Right cardiac atrium (tissue), 5 donors: Measurements from ENCODE around the gene LGR5. TPM values are rescaled to one million over a fixed set of nuclear protein-coding genes. Genes with fewer than 3 reads are reported as not detected.
A peak's percentile ranks its signal among the peaks of the same experiment; 100 is the strongest.

Source experiments
- ATAC-seq, 2 donors: fragments of 200-7000 bp; cut with Tn5 transposase; one replicate each; pipeline versions ENCODE4 v1.8.0 to v1.9.1; 2020; ENCODE audit warnings: moderate library complexity in 2 of 2, mild to moderate bottlenecking in 1 of 2
- DNase-seq, 3 donors: peaks; one replicate each; pipeline ENCODE4 v3.0.0-alpha.2; 2020
- H3K27ac ChIP-seq: one replicate; pipeline ENCODE4 v1.5.1; 2013; ENCODE audit warnings: mild to moderate bottlenecking, low read length, control low read depth, moderate library complexity
- H3K27me3 ChIP-seq: one replicate; pipeline ENCODE4 v1.6.1; 2013; ENCODE audit not compliant: control insufficient read depth, insufficient read depth
- H3K4me1 ChIP-seq: one replicate; pipeline ENCODE4 v1.6.1; 2013; ENCODE audit warnings: low read length; ENCODE audit not compliant: control insufficient read depth, insufficient read depth
- H3K4me3 ChIP-seq: one replicate; pipeline ENCODE4 v1.5.1; 2013; ENCODE audit warnings: low read length, control low read depth
- H3K9me3 ChIP-seq: one replicate; pipeline ENCODE4 v1.6.1; 2013; ENCODE audit warnings: low read length; ENCODE audit not compliant: control insufficient read depth
- WGBS: extraction: QIAGEN DNeasy Blood & Tissue Kit; methylation state at CpG from one replicate; pipeline ENCODE4 v1.1.7; 2013; 5-methylcytosine and 5-hydroxymethylcytosine counted together
- intact Hi-C, 4 donors: fragments of 100-400 bp; cut with DNase I; formaldehyde crosslinking; loops; one replicate each; pipeline versions ENCODE4 v1.11.0 to v1.14.0; 2022 to 2023
- polyA plus RNA-seq: library from polyadenylated mRNA; stranded (reverse); fragments of 200-250 nt; gene quantifications from one replicate; pipeline ENCODE4 v1.2.3, GENCODE V29; 2013
- total RNA-seq, 4 donors: library from RNA; stranded (reverse); fragmentation: NEBNext Ultra II Directional; extraction: Animal tissue kit (Norgen Biotek cat#: 25700); gene quantifications; one replicate each; pipeline ENCODE4 v1.2.1, GENCODE V29; 2021
- donor health status: healthy with polysubstance abuse.
- donor health status: DM: no; HTN: yes; CAD: no.
- donor health status: DM: no; HTN: no; CAD: no.
- donor health status: DM: no; HTN: yes; CAD: no; lungs with severe emphysema.
- donor health status: DM: yes; HTN: yes; CAD: no.

Gene LGR5
- total and polyA plus RNA-seq, 5 donors: 0.14 to 0.68 (median 0.29) TPM; not detected in 2

DNA sequence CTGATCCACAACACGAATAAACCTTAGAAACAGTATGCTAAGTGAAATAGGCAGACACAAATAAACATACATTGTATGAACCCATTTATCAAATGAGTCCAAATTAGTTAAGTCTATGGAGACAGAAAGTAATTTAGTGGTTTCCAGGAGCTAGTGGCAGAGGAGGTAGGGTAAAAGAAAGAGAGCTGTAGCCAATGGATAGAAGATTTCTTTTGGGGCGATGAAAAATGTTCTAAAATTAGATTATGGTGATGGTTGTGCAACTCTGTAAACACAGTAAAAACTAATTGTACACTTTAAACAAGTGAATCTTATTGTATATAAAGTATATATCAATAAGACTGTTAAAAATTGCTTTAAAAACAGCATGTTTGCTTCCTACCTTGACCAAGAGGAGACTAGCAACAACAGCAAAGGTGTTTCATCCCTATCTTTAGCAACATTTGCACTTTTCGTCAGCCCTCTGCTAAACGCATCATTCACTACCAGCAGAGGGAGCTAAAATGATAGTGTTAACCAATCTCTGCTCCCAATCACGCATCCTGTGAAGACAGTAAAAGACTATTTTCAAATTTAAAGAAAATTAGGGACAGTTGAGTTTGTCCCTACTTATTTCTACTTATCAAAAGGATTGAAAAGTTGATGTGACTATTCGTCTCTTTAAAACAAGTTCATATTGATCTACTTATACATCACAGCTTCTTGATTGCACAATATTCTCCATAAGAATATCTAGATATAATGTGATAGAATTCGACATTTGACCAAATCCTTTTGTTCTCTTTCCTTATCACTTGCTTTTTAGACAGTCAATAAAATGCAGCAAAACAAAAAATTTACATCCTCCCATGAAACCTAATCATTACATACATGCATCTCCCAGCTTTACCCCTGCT, 24.0 kb upstream of the LGR5 start:
- WGBS: 18% methylated on average over 7 of the region's 7 CpGs
- Histone ChIP-seq H3K4me1 (no peaks in the 10 kb centered on the region), H3K4me3 (no peak overlapping the region), H3K27me3 (no peaks in the 10 kb centered on the region), H3K27ac (no peak overlapping the region), H3K9me3 (no peaks in the 10 kb centered on the region)
- intact Hi-C loops: loop anchor here (5.0 to 10.0 kb wide), 2 partner anchors 332 to 339 kb away; partner anchors contain the start of gene RAB21 (in 1 of the 4)
- ATAC-seq (peak; percentile 63 to 70), DNase-seq (no peak)

GRCh38 chr12:71417181-71417580, 22.4 kb upstream of the LGR5 start:
- Histone ChIP-seq H3K27me3 (no peaks in the 10 kb centered on the region), H3K4me3 (no peak overlapping the region), H3K9me3 (no peaks in the 10 kb centered on the region), H3K4me1 (no peaks in the 10 kb centered on the region), H3K27ac (no peak overlapping the region)
- WGBS: 95% methylated on average over 3 of the region's 3 CpGs
- ATAC-seq (no peak), DNase-seq (no peak)
- intact Hi-C loops: loop anchor here (5.0 to 10.0 kb wide), 2 partner anchors 330 to 338 kb away; partner anchors contain the start of gene RAB21 (in 1 of the 4)

DNA sequence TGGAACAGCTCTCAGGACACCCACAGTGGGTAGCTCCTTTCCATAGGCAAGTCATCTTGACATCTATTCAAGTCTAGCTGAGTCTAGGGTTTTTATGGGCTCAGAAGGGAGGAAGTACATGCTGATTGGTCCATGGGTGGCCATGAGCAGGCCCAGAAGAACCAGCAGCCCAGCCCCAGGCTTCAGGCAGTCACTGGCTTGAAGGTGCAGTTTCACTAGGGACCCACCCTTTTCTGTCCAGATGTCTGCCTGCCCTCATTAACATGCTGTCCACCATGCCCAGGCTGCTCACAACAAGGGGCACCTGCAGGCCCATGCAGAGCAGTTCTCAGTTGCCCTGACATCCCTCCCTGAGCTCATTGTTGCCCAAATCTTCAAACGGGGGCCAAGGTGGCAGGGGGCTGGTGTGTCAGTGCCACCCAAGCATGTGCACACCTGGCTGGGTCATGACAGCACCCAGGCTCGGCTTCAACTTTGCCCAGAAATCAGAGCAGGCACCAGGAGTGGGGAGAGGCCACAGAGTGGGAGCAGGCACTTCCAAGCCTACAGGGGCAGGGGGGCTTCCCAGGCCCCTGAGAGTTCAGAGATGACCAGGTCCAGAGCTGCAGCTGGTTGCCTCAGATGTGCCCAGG, 18.7 kb upstream of the LGR5 start:
- WGBS: 81% methylated on average over 2 of the region's 2 CpGs
- Histone ChIP-seq H3K27ac (no peak overlapping the region), H3K9me3 (no peaks in the 10 kb centered on the region), H3K4me1 (no peaks in the 10 kb centered on the region), H3K27me3 (no peaks in the 10 kb centered on the region), H3K4me3 (no peak overlapping the region)
- intact Hi-C loops: no loop called here
- ATAC-seq (no peak), DNase-seq (no peak)

DNA sequence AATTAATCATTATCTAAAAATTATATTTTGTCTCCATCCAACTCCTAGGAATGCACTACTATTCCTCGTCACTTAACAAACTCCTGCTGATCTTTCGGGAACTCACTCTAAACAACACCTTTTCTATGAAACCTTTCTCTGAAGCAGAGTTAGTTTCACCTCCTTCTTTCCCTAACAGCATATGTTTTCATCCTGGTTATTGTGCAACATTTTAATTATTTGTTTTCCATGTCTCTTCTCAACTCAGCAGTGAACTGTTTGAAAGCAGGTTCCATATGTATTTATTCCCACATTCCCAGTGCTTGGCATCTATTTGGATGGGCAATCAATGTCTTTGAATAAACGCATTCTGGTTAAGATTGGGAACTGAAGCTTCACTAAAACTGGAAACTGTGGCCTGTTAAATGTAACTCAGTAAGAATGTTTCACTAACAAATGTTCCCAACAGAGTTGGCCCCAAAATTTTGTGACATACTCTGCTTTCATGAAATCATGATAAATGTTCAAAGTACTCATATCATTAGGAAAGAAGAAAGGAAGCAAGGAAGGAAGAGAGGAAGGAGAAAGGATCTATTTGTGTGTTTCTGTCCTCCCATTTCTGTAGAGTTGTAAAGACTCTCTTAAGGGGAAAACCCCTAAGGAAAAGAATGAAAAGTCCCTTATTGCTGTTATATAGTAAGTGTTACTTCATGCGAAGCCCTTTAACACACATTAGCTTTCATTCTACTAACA, 13.9 kb upstream of the LGR5 start:
- ATAC-seq: no peak
- H3K27me3 ChIP-seq: no peaks in the 10 kb centered on the region
- intact Hi-C loops: no loop called here
- no peak overlapping the region for H3K27ac ChIP-seq
- no peak overlapping the region for H3K4me3 ChIP-seq
- WGBS: 88% methylated on average over 4 of the region's 4 CpGs
- no peak for DNase-seq
- H3K9me3 ChIP-seq: no peaks in the 10 kb centered on the region
- H3K4me1 ChIP-seq: no peaks in the 10 kb centered on the region

DNA sequence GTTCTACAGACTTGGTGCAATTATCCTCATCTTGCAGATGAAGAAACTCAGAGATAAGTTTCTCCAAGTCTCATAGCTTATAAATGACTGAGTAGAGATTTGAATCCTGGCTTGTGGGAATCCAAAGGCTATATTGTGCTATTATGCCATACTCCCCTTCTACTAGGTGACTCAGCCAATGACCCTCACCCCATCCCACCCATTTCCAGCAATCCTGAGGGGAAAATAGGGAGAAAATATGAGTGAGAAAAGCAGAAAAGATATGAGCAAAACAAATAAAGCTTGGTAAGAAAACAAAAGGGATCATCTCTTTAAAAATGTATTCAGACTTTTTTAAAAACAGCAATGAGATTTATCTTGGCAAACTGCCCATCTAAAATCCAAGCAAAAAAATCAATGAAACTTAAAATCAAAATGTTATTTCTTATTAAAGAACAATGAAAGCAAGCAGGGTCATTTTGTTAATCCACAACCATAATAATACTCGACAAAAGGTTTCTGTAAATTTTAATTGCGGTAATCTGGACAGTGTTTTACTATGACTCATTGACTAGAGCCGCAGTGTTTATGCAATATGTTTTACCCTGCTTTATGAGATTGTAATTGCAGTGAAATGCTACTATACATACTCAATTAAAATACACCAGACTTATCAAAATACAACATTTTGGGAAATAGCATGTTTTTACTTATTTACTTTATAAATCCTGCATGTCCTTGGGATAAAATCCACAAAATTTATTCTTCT, 13.1 kb upstream of the LGR5 start:
- 77% methylated on average over 3 of the region's 3 CpGs for WGBS
- no peak overlapping the region for H3K27ac ChIP-seq
- H3K27me3 ChIP-seq: no peaks in the 10 kb centered on the region
- no peaks in the 10 kb centered on the region for H3K4me1 ChIP-seq
- no peaks in the 10 kb centered on the region for H3K9me3 ChIP-seq
- no peak for DNase-seq
- no peak for ATAC-seq
- intact Hi-C loops: no loop called here
- H3K4me3 ChIP-seq: no peak overlapping the region

- Histone ChIP-seq H3K4me3 (no peak overlapping the region), H3K27ac (no peak overlapping the region), H3K9me3 (no peaks in the 10 kb centered on the region), H3K4me1 (no peaks in the 10 kb centered on the region), H3K27me3 (no peaks in the 10 kb centered on the region)
- DNase-seq: no peak
- ATAC-seq: no peak
- WGBS: 44% methylated on average over 1 of the region's 1 CpG
- intact Hi-C loops: no loop called here
Measured at GRCh38 chr12:71430756-71431155, 8.8 kb upstream of the LGR5 start.

DNA sequence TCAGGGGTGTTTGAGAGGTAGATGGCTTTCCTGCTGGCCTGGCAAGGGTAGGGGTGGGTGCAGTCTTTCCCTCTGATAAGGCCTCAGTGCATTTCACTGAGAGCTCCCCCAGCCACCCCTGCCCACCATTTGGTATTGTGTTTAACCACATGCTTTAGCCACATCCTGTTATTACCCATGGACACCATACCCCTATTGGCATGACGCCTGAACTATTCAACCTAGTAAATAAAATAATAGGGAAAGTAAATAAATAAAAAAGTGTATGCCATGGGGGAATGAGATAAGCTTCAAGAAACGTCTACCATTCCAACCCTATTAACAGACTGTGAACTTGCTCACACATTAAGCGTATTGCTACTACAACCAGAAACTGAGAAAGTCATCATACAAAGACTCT, 7.6 kb upstream of the LGR5 start:
- 68% methylated on average over 3 of the region's 3 CpGs for WGBS
- Histone ChIP-seq H3K27me3 (no peaks in the 10 kb centered on the region), H3K4me1 (no peaks in the 10 kb centered on the region), H3K4me3 (no peak overlapping the region), H3K9me3 (no peaks in the 10 kb centered on the region), H3K27ac (no peak overlapping the region)
- no peak for ATAC-seq
- intact Hi-C loops: no loop called here
- DNase-seq: no peak

DNA sequence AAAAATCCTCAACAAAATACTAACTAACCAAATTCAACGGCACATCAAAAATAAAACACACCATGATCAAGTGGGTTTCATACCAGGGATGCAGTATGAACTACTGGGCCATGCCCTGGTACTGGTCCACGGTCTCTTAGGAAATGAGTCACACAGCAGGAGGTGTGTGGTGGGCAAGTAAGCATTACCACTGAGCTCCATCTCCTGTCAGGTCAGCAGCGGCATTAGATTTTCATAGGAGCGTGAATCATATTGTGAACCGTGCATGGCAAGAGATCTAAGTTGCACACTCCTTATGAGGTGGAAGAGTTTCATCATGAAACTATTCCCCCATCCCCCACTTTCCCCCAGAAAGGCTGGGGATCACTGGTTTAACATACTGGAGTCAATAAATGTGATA, 6.7 kb upstream of the LGR5 start:
- H3K9me3 ChIP-seq: no peaks in the 10 kb centered on the region

DNA sequence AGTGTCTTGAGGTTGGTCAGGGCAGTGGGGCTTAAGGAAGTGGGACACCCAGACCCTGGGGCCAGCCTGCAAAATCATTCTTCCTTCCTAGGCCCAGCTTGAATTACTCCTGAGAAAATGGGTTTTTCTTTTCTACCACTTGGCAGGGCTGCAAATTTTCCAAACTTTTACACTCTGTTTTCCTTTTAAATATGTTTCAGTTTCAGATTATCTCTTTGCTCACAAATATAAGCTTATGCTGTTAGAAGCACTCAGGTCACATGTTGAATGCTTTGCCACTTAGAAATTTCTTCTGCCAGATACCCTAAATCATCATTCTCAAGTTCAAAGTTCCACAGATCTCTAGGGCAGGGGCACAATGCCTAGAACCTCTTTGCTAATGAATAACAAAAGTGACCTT, 2.9 kb upstream of the LGR5 start:
- intact Hi-C loops: no loop called here
- H3K27me3 ChIP-seq: no peaks in the 10 kb centered on the region
- DNase-seq (no peak), ATAC-seq (no peak)
- H3K27ac ChIP-seq: no peak overlapping the region
- H3K9me3 ChIP-seq: no peaks in the 10 kb centered on the region
- H3K4me3 ChIP-seq: no peak overlapping the region
- H3K4me1 ChIP-seq: no peaks in the 10 kb centered on the region

More for the DNA sequence above, 6.7 kb upstream of the LGR5 start:
- DNase-seq: no peak
- Histone ChIP-seq H3K27ac (no peak overlapping the region), H3K4me3 (no peak overlapping the region), H3K4me1 (no peaks in the 10 kb centered on the region), H3K27me3 (no peaks in the 10 kb centered on the region)
- intact Hi-C loops: no loop called here
- no peak for ATAC-seq
- WGBS: 83% methylated on average over 5 of the region's 5 CpGs

- intact Hi-C loops: no loop called here
- Histone ChIP-seq H3K9me3 (no peaks in the 10 kb centered on the region), H3K27me3 (no peaks in the 10 kb centered on the region), H3K4me3 (peak overlapping the region; percentile 12), H3K27ac (no peak overlapping the region), H3K4me1 (no peaks in the 10 kb centered on the region)
- ATAC-seq (peak in 1 of 2 donors; percentile 47), DNase-seq (no peak)
- 3% methylated on average over 17 of the region's 17 CpGs for WGBS
Measured at GRCh38 chr12:71438670-71439361, 782 bp upstream of the LGR5 start.
